T-helper 17 cell (primary cell): Measurements from ENCODE around the gene KHK. TPM values are rescaled to one million over a fixed set of nuclear protein-coding genes. Genes with fewer than 3 reads are reported as not detected.
"Not testable (repeated sequence)": the region's sequence is repeated elsewhere in the genome, so short reads cannot be mapped to it uniquely, and the experiment has no call there.

ENCODE experiments used
- ATAC-seq: fragments of 150-1000 bp; cut with Tn5 transposase; 2 replicates; pipeline ENCODE4 v1.10.0; 2021; ENCODE audit warnings: mild to moderate bottlenecking, moderate library complexity
- DNase-seq, 3 donors: peaks; one replicate each; pipeline versions ENCODE4 v3.0.0 to v3.0.0-alpha.2; 2020 to 2021
- H3K9me3 ChIP-seq: one replicate; pipeline ENCODE4 v1.7.0; 2013; ENCODE audit warnings: low read length, mild to moderate bottlenecking; ENCODE audit not compliant: control insufficient read depth, poor library complexity, severe bottlenecking
- H3K27ac Mint-ChIP-seq: one replicate; pipeline ENCODE4 v1.8.0; 2022; ENCODE audit warnings: mild to moderate bottlenecking, moderate library complexity, mixed read lengths
- H3K27me3 Mint-ChIP-seq: one replicate; pipeline ENCODE4 v1.8.0; 2022; ENCODE audit warnings: mixed read lengths
- H3K36me3 Mint-ChIP-seq: one replicate; pipeline ENCODE4 v1.8.0; 2022; ENCODE audit warnings: low read depth, mixed read lengths
- H3K4me1 Mint-ChIP-seq: one replicate; pipeline ENCODE4 v1.8.0; 2022; ENCODE audit warnings: mild to moderate bottlenecking, mixed read lengths
- H3K4me3 Mint-ChIP-seq: one replicate; pipeline ENCODE4 v1.8.0; 2022; ENCODE audit warnings: mild to moderate bottlenecking, moderate library complexity, mixed read lengths
- total RNA-seq, 4 donors: library from RNA in 2 of 4; stranded (reverse) in 2 of 4; gene quantifications; one replicate each; pipeline ENCODE4 v1.2.3 and lab custom pipeline; 2022 to 2026

KHK gene
- total RNA-seq, 2 donors from 2014 or later: 4.5 to 5.4 TPM

DNA sequence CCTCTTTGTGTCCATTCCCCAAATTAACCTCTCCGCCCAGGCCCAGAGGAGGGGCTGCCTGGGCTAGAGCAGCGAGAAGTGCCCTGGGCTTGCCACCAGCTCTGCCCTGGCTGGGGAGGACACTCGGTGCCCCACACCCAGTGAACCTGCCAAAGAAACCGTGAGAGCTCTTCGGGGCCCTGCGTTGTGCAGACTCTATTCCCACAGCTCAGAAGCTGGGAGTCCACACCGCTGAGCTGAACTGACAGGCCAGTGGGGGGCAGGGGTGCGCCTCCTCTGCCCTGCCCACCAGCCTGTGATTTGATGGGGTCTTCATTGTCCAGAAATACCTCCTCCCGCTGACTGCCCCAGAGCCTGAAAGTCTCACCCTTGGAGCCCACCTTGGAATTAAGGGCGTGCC, 13.5 kb downstream of the KHK start:
- Mint-ChIP-seq H3K36me3 (no peaks in the 10 kb centered on the region), H3K4me1 (peaks cover 4% of the 10 kb centered on the region), H3K4me3 (no peak overlapping the region), H3K27ac (no peak overlapping the region), H3K27me3 (peaks cover 9% of the 10 kb centered on the region)
- no peaks in the 10 kb centered on the region for H3K9me3 ChIP-seq
- ATAC-seq: no peak
- no peak for DNase-seq

DNA sequence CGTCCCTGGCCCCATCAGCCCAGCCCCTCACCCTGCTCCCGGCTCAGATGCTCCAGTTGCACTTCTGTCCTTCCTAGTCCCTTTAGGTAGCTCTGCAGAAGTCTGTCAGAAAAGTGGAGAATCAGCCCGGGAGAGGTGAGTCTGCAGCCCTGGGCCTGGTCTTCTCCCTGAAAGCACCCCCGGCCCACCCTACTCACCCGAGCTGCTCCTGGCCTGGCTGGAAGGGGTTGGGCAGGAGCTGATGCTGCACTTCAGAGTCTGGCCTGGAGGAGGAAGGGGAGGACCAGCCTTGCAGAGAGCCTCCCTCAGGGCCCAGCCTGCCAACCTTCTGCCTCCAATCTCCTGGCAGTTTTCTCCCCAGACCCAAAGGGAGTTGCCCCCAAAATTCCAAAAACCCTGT, 15.8 kb downstream of the KHK start:
- Mint-ChIP-seq H3K36me3 (no peaks in the 10 kb centered on the region), H3K4me1 (peaks cover 4% of the 10 kb centered on the region), H3K27me3 (peaks cover 24% of the 10 kb centered on the region), H3K27ac (no peak overlapping the region), H3K4me3 (no peak overlapping the region)
- DNase-seq (no peak), ATAC-seq (no peak)
- no peaks in the 10 kb centered on the region for H3K9me3 ChIP-seq

DNA sequence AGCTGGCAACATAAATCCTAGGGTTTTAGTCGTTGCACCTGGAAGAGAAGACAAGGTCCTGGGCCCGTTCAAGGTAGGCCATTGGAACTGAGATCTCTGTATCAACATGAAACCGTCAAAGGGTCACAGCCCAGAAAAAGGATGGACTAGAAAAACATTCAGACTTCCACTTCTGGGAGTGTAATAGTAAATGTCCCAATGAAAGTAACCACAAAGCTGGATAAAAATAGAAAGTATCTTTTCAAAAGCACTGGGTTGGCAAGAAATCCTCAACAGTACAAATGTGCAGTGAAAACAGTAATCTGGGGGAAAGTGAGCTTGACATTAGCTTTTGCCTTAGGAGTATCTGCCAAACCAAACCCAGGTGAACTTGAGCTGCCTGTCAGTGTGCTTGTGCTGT, 19.4 kb downstream of the KHK start:
- H3K4me1 Mint-ChIP-seq: peaks cover 3% of the 10 kb centered on the region
- H3K27ac Mint-ChIP-seq: no peak overlapping the region
- no peak for ATAC-seq
- DNase-seq: no peak
- peaks cover 29% of the 10 kb centered on the region for H3K27me3 Mint-ChIP-seq
- H3K9me3 ChIP-seq: no peaks in the 10 kb centered on the region
- H3K4me3 Mint-ChIP-seq: no peak overlapping the region
- H3K36me3 Mint-ChIP-seq: no peaks in the 10 kb centered on the region

DNA sequence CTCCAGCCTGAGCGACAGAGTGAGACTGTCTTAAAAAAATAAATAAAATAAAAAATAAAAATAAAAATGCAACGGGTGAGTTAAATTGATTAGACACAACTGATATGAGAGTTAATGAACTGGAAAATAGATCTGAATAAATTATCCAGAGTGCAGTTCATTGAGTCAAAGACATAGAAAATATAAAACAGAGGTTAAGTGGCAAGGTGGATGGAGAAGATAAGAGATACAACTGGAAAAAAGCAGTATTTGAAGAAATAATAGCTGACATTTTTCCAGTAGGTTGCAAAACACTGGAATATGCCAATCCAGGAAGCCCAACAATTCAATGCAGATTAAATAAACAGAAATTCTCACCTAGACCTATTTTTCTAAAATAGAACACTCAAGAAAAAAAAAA, 21.6 kb downstream of the KHK start:
- no peaks in the 10 kb centered on the region for H3K9me3 ChIP-seq
- H3K4me3 Mint-ChIP-seq: no peak overlapping the region
- DNase-seq (no peak), ATAC-seq (no peak)
- peaks cover 37% of the 10 kb centered on the region for H3K27me3 Mint-ChIP-seq
- peaks cover 3% of the 10 kb centered on the region for H3K4me1 Mint-ChIP-seq
- no peaks in the 10 kb centered on the region for H3K36me3 Mint-ChIP-seq
- no peak overlapping the region for H3K27ac Mint-ChIP-seq

DNA sequence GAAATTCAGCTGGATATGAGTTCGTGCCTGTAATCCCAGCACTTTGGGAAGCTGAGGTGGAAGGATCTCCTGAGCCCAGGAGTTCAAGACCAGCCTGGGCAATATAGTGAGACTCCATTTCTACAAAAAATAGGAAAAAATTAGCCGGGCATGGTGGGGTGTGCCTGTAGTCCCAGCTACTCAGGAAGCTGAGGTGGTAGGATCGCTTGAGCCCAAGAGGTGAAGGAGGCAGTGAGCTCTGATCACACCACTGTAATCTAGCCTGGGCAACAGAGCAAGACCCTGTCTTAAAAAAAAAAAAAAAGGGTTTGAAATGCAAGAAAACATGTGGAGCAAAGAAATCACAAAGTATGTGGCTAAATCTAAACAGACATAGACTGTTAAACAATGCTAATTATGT, 22.5 kb downstream of the KHK start:
- H3K9me3 ChIP-seq: no peaks in the 10 kb centered on the region
- no peak for DNase-seq
- no peak for ATAC-seq
- Mint-ChIP-seq H3K27ac (no peak overlapping the region), H3K27me3 (peaks cover 37% of the 10 kb centered on the region), H3K4me1 (peaks cover 3% of the 10 kb centered on the region), H3K4me3 (no peak overlapping the region), H3K36me3 (no peaks in the 10 kb centered on the region)

DNA sequence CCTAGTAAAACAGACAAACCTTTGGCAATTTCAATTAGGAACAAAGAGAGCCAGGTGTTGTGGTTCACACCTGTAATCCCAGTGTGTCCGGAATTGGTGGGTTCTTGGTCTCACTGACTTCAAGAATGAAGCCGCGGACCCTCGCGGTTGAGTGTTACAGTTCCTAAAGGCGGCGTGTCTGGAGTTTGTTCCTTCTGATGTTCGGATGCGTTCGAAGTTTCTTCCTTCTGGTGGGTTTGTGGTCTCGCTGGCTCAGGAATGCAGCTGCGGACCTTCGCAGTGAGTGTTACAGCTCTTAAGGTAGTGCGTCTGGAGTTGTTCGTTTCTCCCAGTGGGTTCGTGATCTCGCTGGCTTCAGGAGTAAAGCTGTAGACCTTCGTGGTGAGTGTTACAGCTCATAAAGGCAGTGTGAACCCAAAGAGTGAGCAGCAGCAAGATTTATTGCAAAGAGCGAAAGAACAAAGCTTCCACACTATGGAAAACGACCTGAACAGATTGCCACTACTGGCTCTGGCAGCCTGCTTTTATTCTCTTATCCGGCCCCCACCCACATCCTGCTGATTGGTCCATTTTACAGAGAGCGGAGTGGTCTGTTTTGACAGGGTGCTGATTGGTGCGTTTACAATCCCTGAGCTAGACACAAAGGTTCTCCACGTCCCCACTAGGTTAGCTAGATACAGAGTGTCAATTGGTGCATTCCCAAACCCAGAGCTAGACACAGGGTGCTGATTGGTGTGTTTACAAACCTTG, 24.2 kb downstream of the KHK start:
- not testable (repeated sequence) for H3K4me1 Mint-ChIP-seq, ATAC-seq, H3K9me3 ChIP-seq, H3K36me3 Mint-ChIP-seq, H3K27ac Mint-ChIP-seq, DNase-seq
- H3K4me3 Mint-ChIP-seq: peak overlapping the region; percentile 39
- H3K27me3 Mint-ChIP-seq: peaks cover 36% of the 10 kb centered on the region

DNA sequence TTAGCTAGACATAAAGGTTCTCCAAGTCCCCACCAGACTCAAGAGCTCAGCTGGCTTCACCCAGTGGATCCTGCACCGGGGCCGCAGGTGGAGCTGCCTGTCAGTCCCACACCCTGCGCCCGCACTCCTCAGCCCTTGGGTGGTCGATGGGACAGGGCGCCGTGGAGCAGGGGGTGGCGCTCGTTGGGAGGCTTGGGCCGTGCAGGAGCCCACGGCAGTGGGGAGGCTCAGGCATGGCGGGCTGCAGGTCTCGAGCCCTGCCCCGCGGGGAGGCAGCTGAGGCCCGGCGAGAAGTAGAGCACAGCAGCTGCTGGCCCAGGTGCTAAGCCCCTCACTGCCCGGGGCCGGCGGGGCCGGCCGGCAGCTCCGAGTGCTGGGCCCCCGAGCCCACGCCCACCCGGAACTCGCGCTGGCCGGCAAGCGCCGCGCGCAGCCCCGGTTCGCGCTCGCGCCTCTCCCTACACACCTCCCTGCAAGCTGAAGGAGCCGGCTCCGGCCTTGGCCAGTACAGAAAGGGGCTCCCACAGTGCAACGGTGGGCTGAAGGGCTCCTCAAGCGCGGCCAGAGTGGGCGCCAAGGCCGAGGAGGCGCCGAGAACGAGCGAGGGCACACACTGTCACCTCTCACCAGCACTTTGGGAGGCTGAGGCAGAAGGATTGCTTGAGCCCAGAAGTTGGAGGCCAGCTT, 25.0 kb downstream of the KHK start:
- not testable (repeated sequence) for H3K4me3 Mint-ChIP-seq, DNase-seq, H3K36me3 Mint-ChIP-seq, H3K9me3 ChIP-seq, H3K4me1 Mint-ChIP-seq, H3K27ac Mint-ChIP-seq, ATAC-seq
- peaks cover 29% of the 10 kb centered on the region for H3K27me3 Mint-ChIP-seq

DNA sequence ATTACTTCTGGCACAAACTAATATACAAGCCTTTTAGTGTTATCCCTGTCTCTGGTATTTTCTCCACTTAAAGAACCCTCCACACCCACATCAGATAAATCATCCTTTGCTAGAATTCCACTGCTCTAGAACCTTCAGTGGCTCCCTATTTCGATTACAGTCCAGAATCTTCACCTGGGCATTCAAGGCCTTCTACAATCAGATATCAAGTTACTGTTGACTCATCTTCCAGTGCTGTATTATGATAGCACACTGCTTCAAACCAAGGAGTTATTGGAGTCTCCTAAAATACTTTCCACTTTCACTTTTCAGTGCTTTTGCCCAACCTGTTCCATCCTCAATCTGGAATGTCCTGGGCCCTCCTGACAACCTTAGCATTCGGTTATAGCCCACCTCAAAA, 28.9 kb downstream of the KHK start:
- no peaks in the 10 kb centered on the region for H3K9me3 ChIP-seq
- Mint-ChIP-seq H3K4me3 (no peak overlapping the region), H3K4me1 (peaks cover 5% of the 10 kb centered on the region), H3K27me3 (peaks cover 39% of the 10 kb centered on the region), H3K36me3 (no peaks in the 10 kb centered on the region), H3K27ac (no peak overlapping the region)
- DNase-seq: no peak
- ATAC-seq: no peak

DNA sequence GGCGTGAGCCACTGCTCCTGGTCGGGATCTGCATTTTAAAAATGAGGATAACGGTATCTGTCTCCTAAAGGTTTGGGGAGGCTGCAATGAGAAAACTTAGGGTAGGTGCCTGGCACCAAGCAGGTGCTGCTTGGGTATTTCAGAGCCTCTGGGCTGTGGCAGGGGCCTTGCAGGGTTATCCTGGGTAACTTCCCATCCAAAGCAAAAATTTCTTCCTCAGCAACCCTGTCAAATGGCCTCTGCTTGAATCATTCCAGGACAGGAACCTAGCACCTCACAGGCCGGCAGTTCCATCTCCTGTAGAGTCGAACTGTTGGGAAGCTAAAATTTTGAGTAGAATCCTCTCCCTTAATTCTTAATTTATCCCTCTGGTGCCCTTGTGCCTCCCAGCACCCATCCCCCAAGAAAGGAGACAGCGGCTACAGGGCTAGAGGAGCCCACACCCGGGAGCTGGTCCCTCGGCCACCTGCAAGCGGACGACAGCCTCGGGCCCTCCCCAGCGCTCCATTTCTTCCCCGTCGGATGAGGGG, 31.5 kb downstream of the KHK start:
- ATAC-seq (no peak), DNase-seq (no peak)
- Mint-ChIP-seq H3K4me3 (peak overlapping the region; percentile 28), H3K27ac (no peak overlapping the region), H3K4me1 (peaks cover 6% of the 10 kb centered on the region), H3K27me3 (peaks cover 38% of the 10 kb centered on the region), H3K36me3 (no peaks in the 10 kb centered on the region)
- H3K9me3 ChIP-seq: no peaks in the 10 kb centered on the region

DNA sequence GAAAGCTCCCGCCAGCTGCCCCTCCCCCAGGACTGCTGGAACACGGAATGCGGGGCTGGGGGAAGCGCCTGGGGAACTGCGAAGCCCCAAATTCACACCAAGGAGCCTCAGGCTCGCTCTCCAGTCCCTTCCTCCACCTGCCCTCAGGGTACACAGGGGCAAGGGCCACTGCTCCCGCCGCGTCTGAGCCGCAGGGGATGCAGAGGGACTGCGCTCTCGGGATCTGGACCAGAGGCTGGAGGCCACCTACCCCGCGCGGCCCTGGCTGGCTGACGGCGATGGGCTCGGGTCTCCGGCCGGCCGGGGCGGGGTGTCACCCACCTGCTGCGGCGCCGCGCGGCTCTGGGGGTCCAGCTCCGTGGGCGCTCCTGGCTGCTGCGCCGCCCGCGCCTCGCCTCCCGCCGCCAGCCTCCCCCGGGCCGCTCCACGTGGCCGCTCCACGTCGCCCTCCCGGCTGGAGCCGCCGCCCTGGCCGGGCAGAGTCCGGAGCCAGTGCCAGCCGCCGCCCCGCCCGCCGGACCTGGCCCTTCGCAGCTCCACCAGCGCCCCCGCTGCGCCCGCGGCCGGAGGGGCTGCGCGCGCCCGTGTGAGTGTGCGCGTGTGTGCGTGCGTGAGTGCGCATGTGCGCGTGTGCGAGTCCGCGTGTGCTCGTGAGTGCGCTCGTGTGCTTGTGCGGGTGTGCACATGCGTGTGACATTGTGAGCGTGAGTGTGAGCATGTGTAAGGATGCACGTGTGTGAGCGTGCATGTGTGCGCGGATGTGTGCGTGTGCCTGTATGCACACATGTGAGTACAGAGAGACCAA, 32.2 kb downstream of the KHK start, which contains the start of gene CGREF1:
TSS of gene CGREF1 (minus strand) at position 604 of the 805 bp plus-strand sequence. CDS start 14,762 bp downstream, outside the sequence.
- Mint-ChIP-seq H3K27ac (no peak within 1 kb of the TSS), H3K4me1 (peaks cover 10% of the 10 kb centered on the region), H3K36me3 (no peaks in the 10 kb centered on the region), H3K4me3 (peak within 1 kb of the TSS; percentile 84), H3K27me3 (peaks cover 38% of the 10 kb centered on the region)
- no peak for ATAC-seq
- no peaks in the 10 kb centered on the region for H3K9me3 ChIP-seq
- DNase-seq: no peak

DNA sequence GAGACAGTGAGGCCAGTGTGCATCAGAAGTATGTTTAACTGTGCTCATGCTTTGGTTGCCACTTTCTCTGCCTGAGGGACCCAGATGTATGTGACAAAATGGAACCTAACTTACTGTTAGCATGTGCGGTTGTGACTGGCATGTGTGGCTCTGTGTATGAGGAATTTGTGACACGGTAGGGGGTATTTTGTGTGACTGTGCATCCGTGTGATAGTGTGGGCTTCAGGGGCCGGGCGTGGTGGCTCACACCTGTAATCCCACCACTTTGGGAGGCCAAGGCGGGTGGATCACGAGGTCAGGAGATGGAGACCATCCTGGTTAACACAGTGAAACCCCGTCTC, 32.7 kb downstream of the KHK start:
- Mint-ChIP-seq H3K4me3 (peak overlapping the region; percentile 84), H3K4me1 (peaks cover 12% of the 10 kb centered on the region), H3K27me3 (peaks cover 34% of the 10 kb centered on the region)
- H3K9me3 ChIP-seq, H3K27ac Mint-ChIP-seq, DNase-seq, ATAC-seq, H3K36me3 Mint-ChIP-seq: not testable (repeated sequence)

DNA sequence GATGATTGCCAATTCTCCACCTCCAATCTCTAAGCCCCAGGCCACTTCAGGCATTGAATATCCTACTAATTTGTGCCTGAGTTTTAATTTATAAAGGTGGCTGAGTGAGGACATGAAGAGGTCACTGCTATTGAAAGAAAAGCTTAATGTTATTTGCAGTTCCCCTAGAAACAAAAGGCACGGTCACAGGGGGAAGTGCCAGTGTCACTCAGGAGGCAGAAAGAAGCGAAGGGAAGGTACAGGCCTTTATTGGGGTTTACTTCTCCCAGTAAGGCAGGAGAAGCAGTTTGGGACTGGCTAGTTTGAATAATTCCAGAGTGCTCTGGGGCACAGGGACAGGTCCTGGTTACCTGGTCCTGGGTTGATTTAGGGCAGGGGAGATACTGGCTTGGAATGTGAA, 35.3 kb downstream of the KHK start:
- H3K9me3 ChIP-seq: no peaks in the 10 kb centered on the region
- ATAC-seq (no peak), DNase-seq (no peak)
- Mint-ChIP-seq H3K27me3 (peaks cover 25% of the 10 kb centered on the region), H3K27ac (no peak overlapping the region), H3K4me1 (peaks cover 12% of the 10 kb centered on the region), H3K4me3 (no peak overlapping the region), H3K36me3 (no peaks in the 10 kb centered on the region)

DNA sequence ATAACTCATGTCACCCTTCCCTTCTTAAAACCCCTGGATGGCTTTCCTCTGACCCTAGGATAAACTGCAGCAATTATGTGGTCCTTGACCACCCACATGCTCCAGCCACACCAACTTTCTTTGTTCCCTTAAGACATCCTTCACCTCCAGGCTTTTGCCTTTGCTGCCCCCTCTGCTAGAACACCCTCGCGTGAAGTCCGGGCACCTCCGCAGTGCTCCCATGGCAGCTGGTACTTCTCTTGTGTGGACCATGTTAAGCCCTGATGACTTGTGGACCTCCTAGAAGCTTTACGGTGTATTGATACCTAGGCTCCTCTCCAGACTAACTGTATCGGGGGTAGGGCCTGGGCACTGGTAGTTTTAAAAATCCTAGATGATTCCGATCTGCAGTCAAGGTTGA, 36.2 kb downstream of the KHK start:
- ATAC-seq (no peak), DNase-seq (no peak)
- peak overlapping the region; percentile 86 for H3K27ac Mint-ChIP-seq
- peaks cover 12% of the 10 kb centered on the region for H3K4me1 Mint-ChIP-seq
- H3K9me3 ChIP-seq: no peaks in the 10 kb centered on the region
- H3K4me3 Mint-ChIP-seq: peak overlapping the region; percentile 91
- peaks cover 20% of the 10 kb centered on the region for H3K27me3 Mint-ChIP-seq
- H3K36me3 Mint-ChIP-seq: no peaks in the 10 kb centered on the region
